Osteocyte (in vitro differentiated cells): ENCODE data around the gene FAM53A. TPM values are rescaled to one million over a fixed set of nuclear protein-coding genes. Genes with fewer than 3 reads are reported as not detected.
A peak's percentile ranks its signal among the peaks of the same experiment; 100 is the strongest.
"Not testable (repeated sequence)": the region's sequence is repeated elsewhere in the genome, so short reads cannot be mapped to it uniquely, and the experiment has no call there.

ENCODE experiments used
- DNase-seq: peaks from one replicate; pipeline ENCODE4 v3.0.0; 2021; ENCODE audit warnings: mixed read lengths; ENCODE audit not compliant: unreplicated experiment; ENCODE audit errors: extremely low spot score
- H3K27ac Mint-ChIP-seq: one replicate; pipeline ENCODE4 v1.8.0; 2021; ENCODE audit warnings: mild to moderate bottlenecking, mixed read lengths; ENCODE audit not compliant: unreplicated experiment
- H3K27me3 Mint-ChIP-seq: one replicate; pipeline ENCODE4 v1.8.0; 2021; ENCODE audit warnings: mixed read lengths; ENCODE audit not compliant: unreplicated experiment
- H3K36me3 Mint-ChIP-seq: one replicate; pipeline ENCODE4 v1.8.0; 2021; ENCODE audit warnings: mixed read lengths; ENCODE audit not compliant: unreplicated experiment
- H3K4me1 Mint-ChIP-seq: one replicate; pipeline ENCODE4 v1.8.0; 2021; ENCODE audit warnings: mixed read lengths; ENCODE audit not compliant: unreplicated experiment
- H3K4me3 Mint-ChIP-seq: one replicate; pipeline ENCODE4 v1.8.0; 2021; ENCODE audit warnings: mild to moderate bottlenecking, moderate library complexity, mixed read lengths; ENCODE audit not compliant: unreplicated experiment
- H3K9me3 Mint-ChIP-seq: one replicate; pipeline ENCODE4 v1.8.0; 2021; ENCODE audit warnings: mixed read lengths; ENCODE audit not compliant: unreplicated experiment
- total RNA-seq: library from RNA; stranded (reverse); gene quantifications from 2 replicates; pipeline ENCODE4 v1.2.1, GENCODE V29; 2021
- TF ChIP-seq, protein P1 (sequence below): fragments of 200-600 bp; sonication (generic); IDR thresholded peaks from 2 replicates; pipeline ENCODE4 v1.5.0; 2021; ENCODE audit warnings: antibody characterized with exemption, mild to moderate bottlenecking, moderate library complexity

FAM53A gene
- total RNA-seq, 1 donor from 2014 or later: 6.2 TPM

DNA sequence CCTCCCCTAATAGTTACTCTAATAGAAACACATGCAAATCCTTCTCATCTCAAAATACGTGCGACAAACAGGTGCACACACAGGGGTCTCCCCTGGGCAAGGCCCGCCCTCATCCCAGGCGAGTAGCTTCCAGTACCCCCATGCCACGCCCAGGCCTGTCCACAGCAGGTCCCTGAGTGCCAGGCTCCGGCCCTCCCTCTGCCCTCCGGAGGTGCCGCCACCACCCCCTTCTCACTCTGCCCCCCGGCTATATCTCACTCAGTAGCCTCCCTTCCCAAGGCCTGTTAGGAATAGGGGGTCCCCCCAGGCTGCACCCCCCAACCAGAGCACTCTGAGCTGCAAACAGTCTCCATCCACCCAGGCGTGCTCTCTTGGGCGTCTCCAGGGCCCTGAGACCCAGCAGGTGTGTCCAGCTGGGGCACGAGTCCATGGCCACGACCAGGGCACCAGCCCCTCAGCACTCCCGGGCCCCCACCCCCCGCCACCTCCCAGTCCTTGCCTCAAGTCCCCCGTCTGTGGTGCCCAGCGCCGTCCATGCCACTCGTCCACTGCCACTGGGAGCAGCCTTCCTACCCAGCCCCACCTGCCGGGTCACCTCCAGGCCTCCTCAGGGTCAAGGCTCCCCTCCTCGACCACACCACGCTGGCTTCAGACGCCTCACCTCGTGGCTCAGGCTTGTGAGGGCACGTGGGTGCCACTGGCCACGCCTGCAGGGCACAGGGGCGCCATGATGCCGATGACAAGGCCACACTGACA is 41.7 kb downstream of the FAM53A start:
- no peaks in the 10 kb centered on the region for H3K9me3 Mint-ChIP-seq
- no peaks in the 10 kb centered on the region for H3K27me3 Mint-ChIP-seq
- H3K4me3 Mint-ChIP-seq: no peak overlapping the region
- TF ChIP-seq, protein P1, sequence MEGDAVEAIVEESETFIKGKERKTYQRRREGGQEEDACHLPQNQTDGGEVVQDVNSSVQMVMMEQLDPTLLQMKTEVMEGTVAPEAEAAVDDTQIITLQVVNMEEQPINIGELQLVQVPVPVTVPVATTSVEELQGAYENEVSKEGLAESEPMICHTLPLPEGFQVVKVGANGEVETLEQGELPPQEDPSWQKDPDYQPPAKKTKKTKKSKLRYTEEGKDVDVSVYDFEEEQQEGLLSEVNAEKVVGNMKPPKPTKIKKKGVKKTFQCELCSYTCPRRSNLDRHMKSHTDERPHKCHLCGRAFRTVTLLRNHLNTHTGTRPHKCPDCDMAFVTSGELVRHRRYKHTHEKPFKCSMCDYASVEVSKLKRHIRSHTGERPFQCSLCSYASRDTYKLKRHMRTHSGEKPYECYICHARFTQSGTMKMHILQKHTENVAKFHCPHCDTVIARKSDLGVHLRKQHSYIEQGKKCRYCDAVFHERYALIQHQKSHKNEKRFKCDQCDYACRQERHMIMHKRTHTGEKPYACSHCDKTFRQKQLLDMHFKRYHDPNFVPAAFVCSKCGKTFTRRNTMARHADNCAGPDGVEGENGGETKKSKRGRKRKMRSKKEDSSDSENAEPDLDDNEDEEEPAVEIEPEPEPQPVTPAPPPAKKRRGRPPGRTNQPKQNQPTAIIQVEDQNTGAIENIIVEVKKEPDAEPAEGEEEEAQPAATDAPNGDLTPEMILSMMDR: no peak
- H3K4me1 Mint-ChIP-seq: peaks cover 6% of the 10 kb centered on the region
- peak; percentile 80 for DNase-seq
- H3K27ac Mint-ChIP-seq: no peak overlapping the region
- H3K36me3 Mint-ChIP-seq: no peaks in the 10 kb centered on the region

GRCh38 chr4:1641671-1642070 is 42.4 kb downstream of the FAM53A start:
- H3K36me3 Mint-ChIP-seq: no peaks in the 10 kb centered on the region
- no peak overlapping the region for H3K27ac Mint-ChIP-seq
- H3K4me1 Mint-ChIP-seq: peaks cover 6% of the 10 kb centered on the region
- H3K4me3 Mint-ChIP-seq: no peak overlapping the region
- no peak for DNase-seq
- TF ChIP-seq, protein P1: no peak
- no peaks in the 10 kb centered on the region for H3K9me3 Mint-ChIP-seq
- no peaks in the 10 kb centered on the region for H3K27me3 Mint-ChIP-seq

DNA sequence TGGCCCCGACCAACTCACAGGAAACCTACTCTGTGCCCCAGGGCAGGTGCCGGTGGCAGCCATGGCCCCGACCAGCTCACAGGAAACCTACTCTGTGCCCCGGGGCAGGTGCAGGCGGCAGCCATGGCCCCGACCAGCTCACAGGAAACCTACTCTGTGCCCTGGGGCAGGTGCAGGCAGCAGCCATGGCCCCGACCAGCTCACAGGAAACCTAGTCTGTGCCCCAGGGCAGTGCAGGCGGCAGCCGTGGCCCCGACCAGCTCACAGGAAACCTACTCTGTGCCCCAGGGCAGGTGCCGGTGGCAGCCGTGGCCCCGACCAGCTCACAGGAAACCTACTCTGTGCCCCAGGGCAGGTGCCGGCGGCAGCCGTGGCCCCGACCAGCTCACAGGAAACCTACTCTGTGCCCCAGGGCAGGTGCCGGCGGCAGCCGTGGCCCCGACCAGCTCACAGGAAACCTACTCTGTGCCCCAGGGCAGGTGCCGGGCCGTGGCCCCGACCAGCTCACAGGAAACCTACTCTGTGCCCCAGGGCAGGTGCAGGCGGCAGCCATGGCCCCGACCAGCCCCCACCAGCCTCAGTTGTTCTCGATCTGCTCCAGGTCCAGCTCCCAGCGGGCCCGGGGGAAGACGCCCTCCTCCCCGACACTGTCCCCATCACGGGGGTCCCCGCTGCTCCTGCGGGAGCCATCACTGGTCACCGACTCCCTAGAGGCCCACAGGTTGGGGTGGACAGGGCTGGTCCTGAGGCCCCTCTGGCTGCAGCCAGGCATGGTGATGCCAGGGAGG is 43.2 kb downstream of the FAM53A start:
- not testable (repeated sequence) for DNase-seq, H3K9me3 Mint-ChIP-seq, H3K27ac Mint-ChIP-seq, H3K4me3 Mint-ChIP-seq, H3K27me3 Mint-ChIP-seq, H3K36me3 Mint-ChIP-seq, H3K4me1 Mint-ChIP-seq

- TF ChIP-seq, protein P1: no peak
- peaks cover 6% of the 10 kb centered on the region for H3K4me1 Mint-ChIP-seq
- DNase-seq: no peak
- no peaks in the 10 kb centered on the region for H3K27me3 Mint-ChIP-seq
- no peak overlapping the region for H3K4me3 Mint-ChIP-seq
- peaks cover under 1% of the 10 kb centered on the region for H3K9me3 Mint-ChIP-seq
- peaks cover 2% of the 10 kb centered on the region for H3K36me3 Mint-ChIP-seq
- H3K27ac Mint-ChIP-seq: no peak overlapping the region
Observed at GRCh38 chr4:1640190-1640589, 43.9 kb downstream of the FAM53A start.

DNA sequence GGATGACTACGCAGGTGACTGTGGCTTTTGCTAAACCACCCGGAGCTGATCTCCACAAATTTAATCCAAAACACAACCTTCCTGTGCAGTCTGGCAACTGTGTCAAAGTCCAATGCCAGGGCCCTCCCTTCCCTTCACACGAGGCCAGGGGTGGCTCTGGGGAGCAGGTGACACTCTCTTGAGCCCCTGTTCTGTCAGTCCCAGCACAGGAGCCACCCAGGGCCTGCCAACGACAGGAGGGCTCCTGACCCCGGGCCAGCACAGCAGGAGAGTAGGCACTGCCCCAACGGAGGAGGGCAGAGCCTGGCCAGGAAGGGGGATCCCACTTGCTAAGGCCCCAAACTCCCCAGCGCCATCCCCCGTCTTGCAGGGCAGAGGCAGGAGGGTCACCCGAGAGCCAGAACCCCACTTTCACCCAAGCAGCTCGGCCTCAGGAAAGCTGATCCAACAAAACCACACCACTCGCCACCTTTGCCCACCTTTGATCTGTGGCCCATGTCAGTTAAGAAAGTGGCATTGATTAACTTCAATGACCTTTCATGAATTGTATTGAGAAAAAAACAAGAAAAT is 44.7 kb downstream of the FAM53A start:
- H3K9me3 Mint-ChIP-seq: peaks cover 5% of the 10 kb centered on the region
- TF ChIP-seq, protein P1: no peak
- H3K27ac Mint-ChIP-seq: no peak overlapping the region
- H3K36me3 Mint-ChIP-seq: peaks cover 2% of the 10 kb centered on the region
- peaks cover 4% of the 10 kb centered on the region for H3K27me3 Mint-ChIP-seq
- no peak overlapping the region for H3K4me3 Mint-ChIP-seq
- peaks cover 3% of the 10 kb centered on the region for H3K4me1 Mint-ChIP-seq
- no peak for DNase-seq
